ENCODE measurements around the gene ANKHD1. TPM values are rescaled to one million over a fixed set of nuclear protein-coding genes. Genes with fewer than 3 reads are reported as not detected.

The ANKHD1 gene
- total and polyA plus RNA-seq, 9 of the 15 experiments (the other 6 are each of a cell fraction or from before 2014, with no cell fraction given) = 38.9 to 138 (median 78.7) TPM

- TF ChIP-seq ZZZ3 (IDR thresholded peaks at IDR 0.05) (no peak), HSF4 (CRISPR knock-in tag; IDR thresholded peaks at IDR 0.05; ENCODE audit: borderline replicate concordance) (no peak), SMAD3 (CRISPR knock-in tag; conservative IDR thresholded peaks at IDR 0.05) (no peak), BACH1 (tag; IDR thresholded peaks at IDR 0.05) (no peak), ZNF197 (CRISPR knock-in tag; IDR thresholded peaks at IDR 0.05; ENCODE audit: low read depth) (no peak), ZNF41 (CRISPR knock-in tag; conservative IDR thresholded peaks at IDR 0.05) (no peak), HDAC3 (IDR thresholded peaks at IDR 0.05; ENCODE audit: borderline replicate concordance, partially characterized antibody) (no peak), BCOR (IDR thresholded peaks at IDR 0.05) (0 out of 2 replicates have a peak, but pooled peaks have one; percentile 42), ZFP30 (CRISPR knock-in tag; IDR thresholded peaks at IDR 0.05; ENCODE audit: borderline replicate concordance) (no peak), GABPB2 (CRISPR knock-in tag; conservative IDR thresholded peaks at IDR 0.05) (no peak), NR2F6 (CRISPR knock-in tag; IDR thresholded peaks at IDR 0.05) (0 out of 2 replicates have a peak, but pooled peaks have one; percentile 43), ZNF75A (CRISPR knock-in tag; IDR thresholded peaks at IDR 0.05) (no peak), TFAM (CRISPR knock-in tag; conservative IDR thresholded peaks at IDR 0.05) (no peak), BRF1 (IDR thresholded peaks at IDR 0.05; ENCODE audit: borderline replicate concordance, extremely low read depth, insufficient read length) (no peak), ZNF347 (CRISPR knock-in tag; IDR thresholded peaks at IDR 0.05; ENCODE audit: low read depth) (no peak), NFXL1 (CRISPR knock-in tag; IDR thresholded peaks at IDR 0.05) (no peak), MECOM (CRISPR knock-in tag; IDR thresholded peaks at IDR 0.05) (no peak), ZNF695 (CRISPR knock-in tag; IDR thresholded peaks at IDR 0.05) (no peak), ZNF224 (CRISPR knock-in tag; IDR thresholded peaks at IDR 0.05) (no peak), FOXM1 (IDR thresholded peaks at IDR 0.05; ENCODE audit: low read depth) (peak; percentile 80), FOXM1 (CRISPR knock-in tag; IDR thresholded peaks at IDR 0.05; ENCODE audit: low read depth) (no peak; the same call in none of the 2 replicates), ZBTB9 (CRISPR knock-in tag; IDR thresholded peaks at IDR 0.05) (peak; percentile 80; the same call in 1 of the 2 replicates), RBM15 (IDR thresholded peaks at IDR 0.05; ENCODE audit: insufficient read depth, low read length) (no peak), CGGBP1 (CRISPR knock-in tag; IDR thresholded peaks at IDR 0.05) (peak; percentile 79; the same call in 1 of the 2 replicates), TAF1 (IDR thresholded peaks at IDR 0.05; ENCODE audit: control insufficient read depth, extremely low read depth, insufficient read depth, low read length, severe bottlenecking) (peak; percentile 93), SRSF1 (IDR thresholded peaks at IDR 0.05; ENCODE audit: low read depth, low read length) (no peak), SMAD2 (IDR thresholded peaks at IDR 0.05; ENCODE audit: low read depth, low read length) (no peak), ZNF12 (CRISPR knock-in tag; IDR thresholded peaks at IDR 0.05) (0 out of 2 replicates have a peak, but pooled peaks have one; percentile 35), U2AF2 (optimal IDR thresholded peaks at IDR 0.05; ENCODE audit: low read depth, low read length) (no peak)
Observed at GRCh38 chr5:140401362-140402257, at the start of gene ANKHD1 (continued).
